Endothelial cell of umbilical vein (primary cell): ENCODE results near the gene LHPP.

ENCODE experiments used
- POLR2A ChIP-seq: IDR thresholded peaks from 2 replicates; pipeline ENCODE4 v1.6.1; 2012; ENCODE audit warnings: low read depth, mild to moderate bottlenecking, control low read depth, low read length
- TF ChIP-seq, protein P1 (sequence below), 2 donors: IDR thresholded peaks; 1 replicate in 1 of 2; 2 replicates in 1 of 2; pipeline ENCODE4 v1.5.1; 2011; ENCODE audit warnings: low read length in 2 of 2, mild to moderate bottlenecking in 2 of 2, moderate library complexity in 2 of 2, control low read depth in 1 of 2, inconsistent platforms in 1 of 2, low read depth in 1 of 2; ENCODE audit not compliant: insufficient read depth in 1 of 2; ENCODE audit errors: extremely low read depth in 1 of 2

DNA sequence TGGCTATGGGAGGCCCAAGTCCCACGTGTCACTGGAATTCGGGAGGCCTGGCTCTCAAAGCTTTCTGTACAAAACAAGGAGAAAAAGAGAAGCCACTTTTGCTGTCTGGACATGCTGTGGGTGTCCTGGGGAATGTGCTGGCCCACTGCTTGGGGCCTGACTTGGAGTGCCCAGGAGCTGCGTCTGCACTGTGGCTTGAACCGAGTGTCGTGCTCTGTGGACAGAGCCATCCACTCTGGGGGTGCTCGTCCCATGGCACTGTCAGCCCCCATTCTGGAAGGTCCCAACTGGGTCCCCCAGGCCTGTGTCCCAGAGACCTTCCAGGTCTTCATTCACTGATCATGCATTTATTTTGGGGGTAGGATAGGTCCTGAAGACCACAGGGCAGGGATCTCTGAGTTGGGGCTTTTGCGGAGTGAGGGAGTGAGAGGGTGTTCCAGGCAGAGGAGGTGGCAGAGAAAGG is 138.0 kb downstream of the LHPP start:
- TF ChIP-seq, protein P1, sequence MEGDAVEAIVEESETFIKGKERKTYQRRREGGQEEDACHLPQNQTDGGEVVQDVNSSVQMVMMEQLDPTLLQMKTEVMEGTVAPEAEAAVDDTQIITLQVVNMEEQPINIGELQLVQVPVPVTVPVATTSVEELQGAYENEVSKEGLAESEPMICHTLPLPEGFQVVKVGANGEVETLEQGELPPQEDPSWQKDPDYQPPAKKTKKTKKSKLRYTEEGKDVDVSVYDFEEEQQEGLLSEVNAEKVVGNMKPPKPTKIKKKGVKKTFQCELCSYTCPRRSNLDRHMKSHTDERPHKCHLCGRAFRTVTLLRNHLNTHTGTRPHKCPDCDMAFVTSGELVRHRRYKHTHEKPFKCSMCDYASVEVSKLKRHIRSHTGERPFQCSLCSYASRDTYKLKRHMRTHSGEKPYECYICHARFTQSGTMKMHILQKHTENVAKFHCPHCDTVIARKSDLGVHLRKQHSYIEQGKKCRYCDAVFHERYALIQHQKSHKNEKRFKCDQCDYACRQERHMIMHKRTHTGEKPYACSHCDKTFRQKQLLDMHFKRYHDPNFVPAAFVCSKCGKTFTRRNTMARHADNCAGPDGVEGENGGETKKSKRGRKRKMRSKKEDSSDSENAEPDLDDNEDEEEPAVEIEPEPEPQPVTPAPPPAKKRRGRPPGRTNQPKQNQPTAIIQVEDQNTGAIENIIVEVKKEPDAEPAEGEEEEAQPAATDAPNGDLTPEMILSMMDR (IDR thresholded peaks at IDR 0.05; ENCODE audit: extremely low read depth in 1 of 2, insufficient read depth in 1 of 2, low read depth in 1 of 2, low read length in 2 of 2): no peak
- no peak for TF ChIP-seq POLR2A
